Hepatocyte (in vitro differentiated cells): ENCODE data around the gene MX1.

ENCODE experiments used
- EZH2 ChIP-seq: fragments of 200-600 bp; sonication (generic); IDR thresholded peaks from 2 replicates; pipeline ENCODE4 v1.6.1; 2016; ENCODE audit warnings: antibody characterized with exemption, mild to moderate bottlenecking, borderline replicate concordance
- TF ChIP-seq, protein P1 (sequence below): fragments of 200-600 bp; sonication (generic); IDR thresholded peaks from 2 replicates; pipeline ENCODE4 v1.5.1; 2016; ENCODE audit warnings: antibody characterized with exemption, mild to moderate bottlenecking; ENCODE audit not compliant: poor library complexity

DNA sequence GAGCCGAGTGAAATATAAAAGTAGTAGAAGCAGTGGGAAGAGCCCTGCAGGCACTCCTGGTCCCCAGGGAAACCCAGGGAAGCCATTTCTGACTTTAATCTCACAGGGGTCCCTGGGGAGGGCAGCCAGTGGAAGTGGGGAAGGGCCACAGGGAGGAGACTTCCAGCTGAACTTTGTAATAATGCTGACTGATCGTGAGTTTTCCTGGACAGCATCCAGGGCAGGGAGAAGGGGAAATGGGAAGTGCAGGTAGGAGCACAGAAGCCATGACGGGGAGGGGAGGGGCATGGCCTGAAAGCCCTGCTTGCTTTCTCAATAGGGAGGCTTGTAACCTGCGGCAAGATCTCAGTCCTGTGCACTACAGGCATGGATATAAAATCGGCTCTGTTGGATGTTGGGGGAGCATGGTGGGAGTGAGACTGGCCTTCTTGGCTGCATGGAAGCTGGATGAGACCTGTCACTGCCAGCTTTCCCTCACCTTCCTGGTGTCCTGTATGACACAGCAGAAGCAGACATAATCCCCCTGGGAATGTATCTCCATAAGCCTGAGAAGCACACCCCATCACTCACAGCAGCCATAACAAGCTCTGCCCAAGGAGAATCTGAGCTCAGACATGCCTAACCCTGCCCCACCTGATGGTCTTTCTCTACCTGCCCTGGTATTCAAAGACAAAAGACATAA is 15.1 kb upstream of the MX1 start:
- TF ChIP-seq, protein P1, sequence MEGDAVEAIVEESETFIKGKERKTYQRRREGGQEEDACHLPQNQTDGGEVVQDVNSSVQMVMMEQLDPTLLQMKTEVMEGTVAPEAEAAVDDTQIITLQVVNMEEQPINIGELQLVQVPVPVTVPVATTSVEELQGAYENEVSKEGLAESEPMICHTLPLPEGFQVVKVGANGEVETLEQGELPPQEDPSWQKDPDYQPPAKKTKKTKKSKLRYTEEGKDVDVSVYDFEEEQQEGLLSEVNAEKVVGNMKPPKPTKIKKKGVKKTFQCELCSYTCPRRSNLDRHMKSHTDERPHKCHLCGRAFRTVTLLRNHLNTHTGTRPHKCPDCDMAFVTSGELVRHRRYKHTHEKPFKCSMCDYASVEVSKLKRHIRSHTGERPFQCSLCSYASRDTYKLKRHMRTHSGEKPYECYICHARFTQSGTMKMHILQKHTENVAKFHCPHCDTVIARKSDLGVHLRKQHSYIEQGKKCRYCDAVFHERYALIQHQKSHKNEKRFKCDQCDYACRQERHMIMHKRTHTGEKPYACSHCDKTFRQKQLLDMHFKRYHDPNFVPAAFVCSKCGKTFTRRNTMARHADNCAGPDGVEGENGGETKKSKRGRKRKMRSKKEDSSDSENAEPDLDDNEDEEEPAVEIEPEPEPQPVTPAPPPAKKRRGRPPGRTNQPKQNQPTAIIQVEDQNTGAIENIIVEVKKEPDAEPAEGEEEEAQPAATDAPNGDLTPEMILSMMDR: no peak
- no peak for TF ChIP-seq EZH2
